DOHH2 (cell line): ENCODE results near the gene TAL2.

Experiments
- H3F3A ChIP-seq: fragments of 200-600 bp; sonication (generic), shearing (Covaris generic); 2 replicates; pipeline ENCODE4 v1.6.0; 2016; ENCODE audit warnings: antibody characterized with exemption, mild to moderate bottlenecking; ENCODE audit not compliant: control insufficient read depth, insufficient read depth
- H3K27ac ChIP-seq: fragments of 200-600 bp; sonication (generic); 2 replicates; pipeline ENCODE4 v1.5.1; 2014; ENCODE audit warnings: low read depth, mild to moderate bottlenecking, low read length, moderate library complexity
- H3K27me3 ChIP-seq: fragments of 200-600 bp; sonication (generic); 2 replicates; pipeline ENCODE4 v1.6.1; 2014; ENCODE audit warnings: mild to moderate bottlenecking, low read length, mixed read lengths; ENCODE audit not compliant: control insufficient read depth
- H3K36me3 ChIP-seq: fragments of 200-600 bp; sonication (generic); 2 replicates; pipeline ENCODE4 v1.6.1; 2014; ENCODE audit warnings: mild to moderate bottlenecking, low read length, moderate library complexity, mixed read lengths; ENCODE audit not compliant: control insufficient read depth
- H3K4me1 ChIP-seq: fragments of 200-600 bp; sonication (generic); 2 replicates; pipeline ENCODE4 v1.6.1; 2014; ENCODE audit warnings: mild to moderate bottlenecking, low read length, mixed read lengths; ENCODE audit not compliant: control insufficient read depth
- H3K4me2 ChIP-seq: fragments of 200-600 bp; sonication (generic); 2 replicates; pipeline ENCODE4 v1.6.0; 2014; ENCODE audit warnings: mild to moderate bottlenecking, low read length, moderate library complexity
- H3K4me3 ChIP-seq: fragments of 200-600 bp; sonication (generic); 2 replicates; pipeline ENCODE4 v1.5.1; 2014; ENCODE audit warnings: mild to moderate bottlenecking, low read length, mixed read lengths
- H3K79me2 ChIP-seq: fragments of 200-600 bp; sonication (generic); 2 replicates; pipeline ENCODE4 v1.6.1; 2014; ENCODE audit warnings: mild to moderate bottlenecking, low read length, mixed read lengths; ENCODE audit not compliant: control insufficient read depth
- H3K9me2 ChIP-seq: fragments of 200-600 bp; sonication (generic); replicated peaks from 2 replicates; pipeline ENCODE4 v1.6.1; 2014; ENCODE audit warnings: mild to moderate bottlenecking, low read length, mixed read lengths; ENCODE audit not compliant: control insufficient read depth
- H3K9me3 ChIP-seq: fragments of 200-600 bp; sonication (generic); 2 replicates; pipeline ENCODE4 v1.6.1; 2014; ENCODE audit warnings: antibody characterized with exemption, low read length, mixed read lengths; ENCODE audit not compliant: control insufficient read depth, insufficient read depth
- H4K20me1 ChIP-seq: fragments of 200-600 bp; sonication (generic); 2 replicates; pipeline ENCODE4 v1.6.0; 2014; ENCODE audit warnings: low read depth, mild to moderate bottlenecking, antibody characterized with exemption, low read length, moderate library complexity; ENCODE audit not compliant: control insufficient read depth, insufficient read depth
- EZH2phosphoT487 ChIP-seq: fragments of 200-600 bp; sonication (generic); IDR thresholded peaks from 2 replicates; pipeline ENCODE4 v1.6.1; 2017; ENCODE audit warnings: borderline replicate concordance, mild to moderate bottlenecking, antibody characterized with exemption, low read length, moderate library complexity, mixed read lengths
- TF ChIP-seq, protein P1 (sequence below): fragments of 200-600 bp; sonication (generic); IDR thresholded peaks from one replicate; pipeline ENCODE4 v1.5.1; 2014; ENCODE audit warnings: antibody characterized with exemption, mild to moderate bottlenecking, low read depth, low read length; ENCODE audit not compliant: poor library complexity, severe bottlenecking

TAL2 gene

DNA sequence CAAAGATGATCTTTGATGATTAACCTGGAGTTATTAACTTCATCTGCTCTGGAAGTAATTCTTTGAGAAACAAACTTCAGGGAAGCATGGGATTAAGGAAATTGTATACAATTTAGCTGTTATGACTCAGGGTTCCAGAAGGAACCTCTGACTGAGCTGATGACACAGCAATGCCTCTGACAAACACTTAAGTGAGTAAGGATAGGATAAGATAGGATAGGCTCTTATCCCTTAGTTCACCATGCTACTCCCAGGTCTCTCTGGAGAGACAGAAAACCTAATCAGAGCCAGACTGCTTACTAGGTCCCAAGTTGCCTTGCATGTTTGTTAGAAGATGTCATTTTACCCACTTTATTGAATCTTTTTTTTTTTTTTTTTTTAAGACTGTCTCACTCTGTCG is 19.5 kb downstream of the TAL2 start:
- H3K4me3 ChIP-seq: no peak overlapping the region
- H3F3A ChIP-seq: no peaks in the 10 kb centered on the region
- no peaks in the 10 kb centered on the region for H3K79me2 ChIP-seq
- H3K4me1 ChIP-seq: peaks cover 5% of the 10 kb centered on the region
- H3K27ac ChIP-seq: no peak overlapping the region
- H3K9me3 ChIP-seq: no peaks in the 10 kb centered on the region
- TF ChIP-seq, protein P1, sequence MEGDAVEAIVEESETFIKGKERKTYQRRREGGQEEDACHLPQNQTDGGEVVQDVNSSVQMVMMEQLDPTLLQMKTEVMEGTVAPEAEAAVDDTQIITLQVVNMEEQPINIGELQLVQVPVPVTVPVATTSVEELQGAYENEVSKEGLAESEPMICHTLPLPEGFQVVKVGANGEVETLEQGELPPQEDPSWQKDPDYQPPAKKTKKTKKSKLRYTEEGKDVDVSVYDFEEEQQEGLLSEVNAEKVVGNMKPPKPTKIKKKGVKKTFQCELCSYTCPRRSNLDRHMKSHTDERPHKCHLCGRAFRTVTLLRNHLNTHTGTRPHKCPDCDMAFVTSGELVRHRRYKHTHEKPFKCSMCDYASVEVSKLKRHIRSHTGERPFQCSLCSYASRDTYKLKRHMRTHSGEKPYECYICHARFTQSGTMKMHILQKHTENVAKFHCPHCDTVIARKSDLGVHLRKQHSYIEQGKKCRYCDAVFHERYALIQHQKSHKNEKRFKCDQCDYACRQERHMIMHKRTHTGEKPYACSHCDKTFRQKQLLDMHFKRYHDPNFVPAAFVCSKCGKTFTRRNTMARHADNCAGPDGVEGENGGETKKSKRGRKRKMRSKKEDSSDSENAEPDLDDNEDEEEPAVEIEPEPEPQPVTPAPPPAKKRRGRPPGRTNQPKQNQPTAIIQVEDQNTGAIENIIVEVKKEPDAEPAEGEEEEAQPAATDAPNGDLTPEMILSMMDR: no peak
- TF ChIP-seq EZH2phosphoT487: no peak
- no peaks in the 10 kb centered on the region for H3K9me2 ChIP-seq
- no peak overlapping the region for H3K4me2 ChIP-seq
- no peaks in the 10 kb centered on the region for H3K27me3 ChIP-seq
- H3K36me3 ChIP-seq: no peaks in the 10 kb centered on the region
- H4K20me1 ChIP-seq: no peaks in the 10 kb centered on the region

DNA sequence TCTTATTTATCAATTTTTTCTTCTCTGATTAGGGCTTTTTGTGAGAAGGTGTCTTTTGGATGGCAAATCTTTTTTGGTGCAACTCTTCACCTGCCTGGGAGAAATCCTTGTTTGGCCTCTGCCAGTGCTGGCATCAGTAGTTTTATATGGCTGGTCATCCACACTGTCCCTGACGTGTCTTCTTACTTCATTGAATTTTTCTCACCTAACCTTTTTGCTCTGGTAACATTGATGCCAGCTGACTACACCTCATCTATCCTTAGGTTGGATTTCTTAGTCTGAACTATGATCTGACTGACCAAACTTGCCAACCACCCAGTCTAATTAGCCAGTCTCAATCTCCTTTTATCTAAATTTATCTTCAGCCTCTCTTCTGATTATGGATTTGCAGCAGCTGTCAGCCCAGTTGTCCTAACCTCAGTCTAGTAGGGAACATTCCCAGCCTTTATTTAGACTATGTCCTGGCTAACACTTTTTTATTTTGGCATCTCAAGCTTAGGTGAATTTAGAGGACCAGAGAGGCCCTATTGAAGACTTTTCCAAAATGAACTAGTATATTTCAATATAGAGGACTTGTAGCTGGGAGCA is 21.5 kb downstream of the TAL2 start:
- no peaks in the 10 kb centered on the region for H3F3A ChIP-seq
- H3K9me2 ChIP-seq: no peaks in the 10 kb centered on the region
- no peaks in the 10 kb centered on the region for H3K36me3 ChIP-seq
- no peaks in the 10 kb centered on the region for H4K20me1 ChIP-seq
- no peak for TF ChIP-seq EZH2phosphoT487
- TF ChIP-seq, protein P1: no peak
- H3K4me3 ChIP-seq: no peak overlapping the region
- no peaks in the 10 kb centered on the region for H3K79me2 ChIP-seq
- no peaks in the 10 kb centered on the region for H3K9me3 ChIP-seq
- no peak overlapping the region for H3K27ac ChIP-seq
- no peaks in the 10 kb centered on the region for H3K27me3 ChIP-seq
- H3K4me1 ChIP-seq: peaks cover 5% of the 10 kb centered on the region
- no peak overlapping the region for H3K4me2 ChIP-seq

DNA sequence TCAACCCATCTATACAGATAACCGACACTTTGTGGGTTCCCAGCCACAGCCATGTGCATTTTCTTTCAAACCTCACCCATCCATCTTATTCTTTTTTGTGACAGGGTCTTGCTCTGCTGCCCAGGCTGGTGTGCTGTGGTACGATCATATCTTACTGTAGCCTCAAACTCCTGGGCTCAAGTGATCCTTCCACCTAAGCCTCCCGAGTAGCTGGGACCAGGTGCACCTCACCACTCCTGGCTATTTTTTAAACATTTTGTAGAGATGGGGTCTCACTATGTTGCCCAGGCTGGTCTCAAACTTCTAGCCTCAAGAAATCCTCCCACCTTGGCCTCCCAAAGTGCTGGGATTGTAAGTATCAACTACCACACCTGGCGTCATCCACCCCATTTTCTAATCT is 24.7 kb downstream of the TAL2 start:
- H3K36me3 ChIP-seq: no peaks in the 10 kb centered on the region

More for the DNA sequence above, 24.7 kb downstream of the TAL2 start:
- H4K20me1 ChIP-seq: no peaks in the 10 kb centered on the region
- H3K9me3 ChIP-seq: no peaks in the 10 kb centered on the region
- H3K4me2 ChIP-seq: no peak overlapping the region
- H3K4me1 ChIP-seq: no peaks in the 10 kb centered on the region
- TF ChIP-seq, protein P1: no peak
- no peak for TF ChIP-seq EZH2phosphoT487
- H3K9me2 ChIP-seq: no peaks in the 10 kb centered on the region
- no peak overlapping the region for H3K27ac ChIP-seq
- H3K4me3 ChIP-seq: no peak overlapping the region
- no peaks in the 10 kb centered on the region for H3K79me2 ChIP-seq
- H3F3A ChIP-seq: no peaks in the 10 kb centered on the region
- H3K27me3 ChIP-seq: 0 out of 2 replicates have a peak, but pooled peaks cover 2% of the 10 kb centered on the region
